Measurements from ENCODE around the gene TRIM63.

Gene TRIM63

GRCh38 chr1:26019641-26020315 lies 47.7 kb downstream of the TRIM63 start:
- no peak for TF ChIP-seq CTCF (IDR thresholded peaks at IDR 0.05; ENCODE audit: insufficient read depth, low read depth, low read length, missing control alignments)
- H3K4me3 ChIP-seq (ENCODE audit: low read depth, low read length) = no peak overlapping the region
- DNase-seq (ENCODE audit: low read depth) = peak; percentile 22

- no peak for DNase-seq (ENCODE audit: low read depth)
Measured at GRCh38 chr1:26017606-26018005, 49.8 kb downstream of the TRIM63 start.

GRCh38 chr1:26016953-26017545 lies 50.4 kb downstream of the TRIM63 start:
- DNase-seq (ENCODE audit: low read depth) = no peak
- no peak for TF ChIP-seq CTCF (IDR thresholded peaks at IDR 0.05; ENCODE audit: insufficient read depth, low read depth, low read length, missing control alignments)
- no peak overlapping the region for H3K4me3 ChIP-seq (ENCODE audit: low read depth, low read length)

More at GRCh38 chr1:26017606-26018005, 49.8 kb downstream of the TRIM63 start:
- TF ChIP-seq CTCF (IDR thresholded peaks at IDR 0.05; ENCODE audit: insufficient read depth, low read depth, low read length, missing control alignments) = no peak
- H3K4me3 ChIP-seq (ENCODE audit: low read depth, low read length) = no peak overlapping the region

GRCh38 chr1:26016258-26016952 lies 51.0 kb downstream of the TRIM63 start:
- DNase-seq (ENCODE audit: low read depth) = no peak
- H3K4me3 ChIP-seq (ENCODE audit: low read depth, low read length) = no peak overlapping the region
- TF ChIP-seq CTCF (IDR thresholded peaks at IDR 0.05; ENCODE audit: insufficient read depth, low read depth, low read length, missing control alignments) = no peak

GRCh38 chr1:26015358-26015757 lies 52.1 kb downstream of the TRIM63 start:
- TF ChIP-seq CTCF (IDR thresholded peaks at IDR 0.05; ENCODE audit: insufficient read depth, low read depth, low read length, missing control alignments) = no peak
- no peak overlapping the region for H3K4me3 ChIP-seq (ENCODE audit: low read depth, low read length)
- no peak for DNase-seq (ENCODE audit: low read depth)

GRCh38 chr1:26014179-26014578 lies 53.3 kb downstream of the TRIM63 start:
- no peak for TF ChIP-seq CTCF (IDR thresholded peaks at IDR 0.05; ENCODE audit: insufficient read depth, low read depth, low read length, missing control alignments)
- no peak for DNase-seq (ENCODE audit: low read depth)
- H3K4me3 ChIP-seq (ENCODE audit: low read depth, low read length) = no peak overlapping the region
